GM12878 (cell line): ENCODE measurements around the gene FOSB. TPM values are rescaled to one million over a fixed set of nuclear protein-coding genes. Genes with fewer than 3 reads are reported as not detected.

Experiments used
- ATAC-seq: fragments of 200-7000 bp; cut with Tn5 transposase; 3 replicates; pipeline ENCODE4 v1.9.1; 2020; ENCODE audit warnings: mild to moderate bottlenecking, moderate library complexity
- BruUV-seq: library from RNA; stranded (reverse); fragments of 400-500 nt; replicated peaks from 2 replicates; lab custom pipeline; 2021; lab: Mats Ljungman, UMichigan
- CTCF ChIA-PET: fragments of 300-600 bp; sonication (Branson Sonifier 250); formaldehyde crosslinking; extraction: SDS; loops from one replicate; lab custom pipeline; 2021; ENCODE audit warnings: inconsistent platforms; lab: Yijun Ruan, JAX
- POLR2A ChIA-PET: fragments of 350-600 bp; formaldehyde crosslinking; extraction: SDS; loops from one replicate; lab custom pipeline; 2021; ENCODE audit warnings: inconsistent platforms; lab: Charles Lee
- RAD21 ChIA-PET: fragments of 300-600 bp; sonication (Branson Sonifier 250); formaldehyde crosslinking; loops from one replicate; lab custom pipeline; 2023; ENCODE audit warnings: antibody characterized with exemption; ENCODE audit not compliant: unreplicated experiment; lab: Charles Lee
- SMC1A ChIA-PET: fragments of 300-600 bp; sonication (Branson Sonifier 250); formaldehyde crosslinking; loops from one replicate; lab custom pipeline; 2023; ENCODE audit not compliant: unreplicated experiment, uncharacterized antibody; lab: Charles Lee
- DNase-seq: peaks from one replicate; pipeline ENCODE4 v3.0.0-alpha.2; 2011; ENCODE audit warnings: low read depth, low spot score
- FAIRE-seq: peaks from 3 replicates; lab custom pipeline; 2011; peaks lifted over from hg19 to GRCh38; lab: Jason Lieb, UNC
- H2AFZ ChIP-seq: 2 replicates; pipeline ENCODE4 v1.6.0; 2011; ENCODE audit warnings: low read depth, low read length, control low read depth; ENCODE audit not compliant: control insufficient read depth
- H3K27ac ChIP-seq: 2 replicates; pipeline ENCODE4 v1.5.1; 2011; ENCODE audit warnings: control low read depth; ENCODE audit not compliant: control insufficient read depth, insufficient read depth
- H3K27me3 ChIP-seq, 2 experiments: replicated peaks in 1 of 2; 2 replicates each; pipeline versions ENCODE4 v1.6.0 to v1.6.1; 2011; ENCODE audit warnings: low read length in 1 of 2; ENCODE audit not compliant: control insufficient read depth in 2 of 2, insufficient read depth in 2 of 2
- H3K36me3 ChIP-seq, 2 experiments: 2 replicates each; pipeline ENCODE4 v1.5.1; 2011; ENCODE audit warnings: low read length in 1 of 2; ENCODE audit not compliant: control insufficient read depth in 2 of 2, insufficient read depth in 2 of 2
- H3K4me1 ChIP-seq: 2 replicates; pipeline ENCODE4 v1.6.1; 2011; ENCODE audit warnings: mild to moderate bottlenecking, low read length, moderate library complexity, mixed read lengths; ENCODE audit not compliant: control insufficient read depth, insufficient read depth
- H3K4me2 ChIP-seq: 2 replicates; pipeline ENCODE4 v1.6.0; 2011; ENCODE audit warnings: control low read depth; ENCODE audit not compliant: control insufficient read depth, insufficient read depth
- H3K4me3 ChIP-seq: fragments of 200-600 bp; sonication (generic); 2 replicates; pipeline ENCODE4 v1.5.1; 2016
- H3K79me2 ChIP-seq: 2 replicates; pipeline ENCODE4 v1.6.0; 2011; ENCODE audit warnings: low read length; ENCODE audit not compliant: control insufficient read depth, insufficient read depth
- H3K9ac ChIP-seq: 2 replicates; pipeline ENCODE4 v1.8.0; 2011; ENCODE audit warnings: low read length, control low read depth, mixed read lengths; ENCODE audit not compliant: control insufficient read depth, insufficient read depth
- H3K9me3 ChIP-seq: replicated peaks from 3 replicates; pipeline ENCODE4 v1.5.1; 2011; ENCODE audit warnings: mild to moderate bottlenecking, low read length; ENCODE audit not compliant: control insufficient read depth, insufficient read depth
- H4K20me1 ChIP-seq: 2 replicates; pipeline ENCODE4 v1.6.0; 2011; ENCODE audit not compliant: control insufficient read depth, insufficient read depth
- CBFB ChIP-seq: IDR thresholded peaks from 2 replicates; pipeline ENCODE4 v1.6.1; 2016; ENCODE audit warnings: antibody characterized with exemption, low read depth
- EGR1 ChIP-seq, 2 experiments: IDR thresholded peaks; 1 replicate in 1 of 2; 2 replicates in 1 of 2; pipeline ENCODE4 v1.6.1; 2011 to 2012; ENCODE audit warnings: low read depth in 2 of 2, low read length in 2 of 2, borderline replicate concordance in 1 of 2, mild to moderate bottlenecking in 1 of 2, moderate library complexity in 1 of 2
- ESRRA ChIP-seq: IDR thresholded peaks from 2 replicates; pipeline ENCODE4 v1.6.1; 2012; ENCODE audit warnings: mild to moderate bottlenecking, low read length, improper control_type of control experiment
- GABPA ChIP-seq: IDR thresholded peaks from 2 replicates; pipeline ENCODE4 v1.6.1; 2014; ENCODE audit warnings: antibody characterized with exemption, low read depth, mild to moderate bottlenecking, inconsistent platforms
- LARP7 ChIP-seq: fragments of 450-650 bp; IDR thresholded peaks from 2 replicates; pipeline ENCODE4 v1.6.1; 2017; ENCODE audit warnings: mild to moderate bottlenecking
- MTA2 ChIP-seq: fragments of 450-650 bp; IDR thresholded peaks from 2 replicates; pipeline ENCODE4 v1.6.1; 2016; ENCODE audit warnings: low read depth, mild to moderate bottlenecking, moderate library complexity
- MTA3 ChIP-seq: IDR thresholded peaks from 2 replicates; pipeline ENCODE4 v1.6.1; 2012; ENCODE audit warnings: low read length, inconsistent platforms, borderline replicate concordance
- POLR2A ChIP-seq: IDR thresholded peaks from 2 replicates; pipeline ENCODE4 v1.6.1; 2011; ENCODE audit warnings: low read depth, mild to moderate bottlenecking, low read length
- POU2F2 ChIP-seq: IDR thresholded peaks from 3 replicates; pipeline ENCODE4 v1.6.1; 2011; ENCODE audit warnings: low read depth, mild to moderate bottlenecking, low read length, borderline replicate concordance
- SREBF1 ChIP-seq: IDR thresholded peaks from 2 replicates; pipeline ENCODE4 v1.6.1; 2012; ENCODE audit warnings: mild to moderate bottlenecking, low read length
- WGBS: methylation state at CpG from one replicate; pipeline ENCODE4 v1.1.6; 2016; ENCODE audit warnings: low lambda C conversion rate; ENCODE audit not compliant: insufficient replicate concordance, insufficient coverage; ENCODE audit errors: missing lambda C conversion rate; 5-methylcytosine and 5-hydroxymethylcytosine counted together
- in situ Hi-C: fragments of 300-500 bp; cut with MboI; formaldehyde crosslinking; loops from 9 replicates; pipeline ENCODE4 v1.14.3; 2018; ENCODE audit warnings: mixed read lengths
- intact Hi-C: fragments of 100-400 bp; cut with micrococcal nuclease; formaldehyde crosslinking; loops from one replicate; pipeline ENCODE4 v1.14.2; 2022; ENCODE audit not compliant: unreplicated experiment
- polyA plus RNA-seq, 11 experiments: library from polyadenylated mRNA; depleted of rRNA in 4 of 11; unstranded in 6 of 11; stranded (reverse) in 5 of 11; fragments of >200 nt; fragmentation: Nextera tagmentation in 4 of 11; fragmentation: Illumina TruSeq in 1 of 11; extraction: Ambion mirVana in 4 of 11; extraction: Trizol in 1 of 11; gene quantifications; 1 replicate in 1 of 11; 2 replicates in 10 of 11; pipeline versions ENCODE4 v1.2.1 to v1.2.3, GENCODE V29; 2011 to 2016; ENCODE audit warnings: inconsistent platforms in 2 of 11, missing spikeins in 2 of 11, low read depth in 1 of 11
- total RNA-seq, 4 experiments: library from RNA; depleted of rRNA in 3 of 4; stranded (reverse); fragments of >200 nt in 3 of 4; fragmentation: Illumina TruSeq in 1 of 4; extraction: Trizol in 1 of 4; gene quantifications; 2 replicates each; pipeline versions ENCODE4 v1.2.1 to v1.2.3, GENCODE V29; 2013 to 2021
- TF ChIP-seq, protein P1 (sequence below): IDR thresholded peaks from 2 replicates; pipeline ENCODE4 v1.6.1; 2012; ENCODE audit warnings: improper control_type of control experiment, low read depth, low read length; ENCODE audit not compliant: insufficient replicate concordance
- TF ChIP-seq, protein P2 (sequence below): fragments of 450-650 bp; conservative IDR thresholded peaks from 2 replicates; pipeline ENCODE4 v1.6.1; 2017; ENCODE audit warnings: mild to moderate bottlenecking, moderate library complexity

Gene FOSB
- total and polyA plus RNA-seq, 10 of the 15 experiments (the other 5 are each of a cell fraction or from before 2014, with no cell fraction given) = 0.06 to 0.56 (median 0.26) TPM

DNA sequence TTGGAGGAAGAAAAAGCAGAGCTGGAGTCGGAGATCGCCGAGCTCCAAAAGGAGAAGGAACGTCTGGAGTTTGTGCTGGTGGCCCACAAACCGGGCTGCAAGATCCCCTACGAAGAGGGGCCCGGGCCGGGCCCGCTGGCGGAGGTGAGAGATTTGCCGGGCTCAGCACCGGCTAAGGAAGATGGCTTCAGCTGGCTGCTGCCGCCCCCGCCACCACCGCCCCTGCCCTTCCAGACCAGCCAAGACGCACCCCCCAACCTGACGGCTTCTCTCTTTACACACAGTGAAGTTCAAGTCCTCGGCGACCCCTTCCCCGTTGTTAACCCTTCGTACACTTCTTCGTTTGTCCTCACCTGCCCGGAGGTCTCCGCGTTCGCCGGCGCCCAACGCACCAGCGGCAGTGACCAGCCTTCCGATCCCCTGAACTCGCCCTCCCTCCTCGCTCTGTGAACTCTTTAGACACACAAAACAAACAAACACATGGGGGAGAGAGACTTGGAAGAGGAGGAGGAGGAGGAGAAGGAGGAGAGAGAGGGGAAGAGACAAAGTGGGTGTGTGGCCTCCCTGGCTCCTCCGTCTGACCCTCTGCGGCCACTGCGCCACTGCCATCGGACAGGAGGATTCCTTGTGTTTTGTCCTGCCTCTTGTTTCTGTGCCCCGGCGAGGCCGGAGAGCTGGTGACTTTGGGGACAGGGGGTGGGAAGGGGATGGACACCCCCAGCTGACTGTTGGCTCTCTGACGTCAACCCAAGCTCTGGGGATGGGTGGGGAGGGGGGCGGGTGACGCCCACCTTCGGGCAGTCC, 5.0 kb downstream of the FOSB start:
- Histone ChIP-seq H3K9ac (no peak overlapping the region), H3K27ac (no peak overlapping the region), H2AFZ (no peak overlapping the region), H3K79me2 (no peaks in the 10 kb centered on the region), H3K4me2 (no peak overlapping the region), H4K20me1 (peaks cover 3% of the 10 kb centered on the region; the same call in 1 of the 2 replicates), H3K4me3 (no peak overlapping the region), H3K36me3 (no peaks in the 10 kb centered on the region), H3K9me3 (no peaks in the 10 kb centered on the region), H3K27me3 (peaks cover 0 to 2% of the 10 kb centered on the region in 2 experiments; a peak in 2 of 4 replicates), H3K4me1 (peaks cover 16% of the 10 kb centered on the region)
- DNase-seq (no peak), ATAC-seq (no peak), FAIRE-seq (no peak)
- TF ChIP-seq EGR1 (IDR thresholded peaks at IDR 0.05; ENCODE audit: borderline replicate concordance in 1 of 2, low read depth in 2 of 2, low read length in 2 of 2) (no peak), SREBF1 (no peak), POU2F2 (no peak), POLR2A (no peak), ESRRA (no peak), CBFB (no peak), MTA2 (no peak), GABPA (no peak), LARP7 (no peak), MTA3 (no peak)
- TF ChIP-seq, protein P1, sequence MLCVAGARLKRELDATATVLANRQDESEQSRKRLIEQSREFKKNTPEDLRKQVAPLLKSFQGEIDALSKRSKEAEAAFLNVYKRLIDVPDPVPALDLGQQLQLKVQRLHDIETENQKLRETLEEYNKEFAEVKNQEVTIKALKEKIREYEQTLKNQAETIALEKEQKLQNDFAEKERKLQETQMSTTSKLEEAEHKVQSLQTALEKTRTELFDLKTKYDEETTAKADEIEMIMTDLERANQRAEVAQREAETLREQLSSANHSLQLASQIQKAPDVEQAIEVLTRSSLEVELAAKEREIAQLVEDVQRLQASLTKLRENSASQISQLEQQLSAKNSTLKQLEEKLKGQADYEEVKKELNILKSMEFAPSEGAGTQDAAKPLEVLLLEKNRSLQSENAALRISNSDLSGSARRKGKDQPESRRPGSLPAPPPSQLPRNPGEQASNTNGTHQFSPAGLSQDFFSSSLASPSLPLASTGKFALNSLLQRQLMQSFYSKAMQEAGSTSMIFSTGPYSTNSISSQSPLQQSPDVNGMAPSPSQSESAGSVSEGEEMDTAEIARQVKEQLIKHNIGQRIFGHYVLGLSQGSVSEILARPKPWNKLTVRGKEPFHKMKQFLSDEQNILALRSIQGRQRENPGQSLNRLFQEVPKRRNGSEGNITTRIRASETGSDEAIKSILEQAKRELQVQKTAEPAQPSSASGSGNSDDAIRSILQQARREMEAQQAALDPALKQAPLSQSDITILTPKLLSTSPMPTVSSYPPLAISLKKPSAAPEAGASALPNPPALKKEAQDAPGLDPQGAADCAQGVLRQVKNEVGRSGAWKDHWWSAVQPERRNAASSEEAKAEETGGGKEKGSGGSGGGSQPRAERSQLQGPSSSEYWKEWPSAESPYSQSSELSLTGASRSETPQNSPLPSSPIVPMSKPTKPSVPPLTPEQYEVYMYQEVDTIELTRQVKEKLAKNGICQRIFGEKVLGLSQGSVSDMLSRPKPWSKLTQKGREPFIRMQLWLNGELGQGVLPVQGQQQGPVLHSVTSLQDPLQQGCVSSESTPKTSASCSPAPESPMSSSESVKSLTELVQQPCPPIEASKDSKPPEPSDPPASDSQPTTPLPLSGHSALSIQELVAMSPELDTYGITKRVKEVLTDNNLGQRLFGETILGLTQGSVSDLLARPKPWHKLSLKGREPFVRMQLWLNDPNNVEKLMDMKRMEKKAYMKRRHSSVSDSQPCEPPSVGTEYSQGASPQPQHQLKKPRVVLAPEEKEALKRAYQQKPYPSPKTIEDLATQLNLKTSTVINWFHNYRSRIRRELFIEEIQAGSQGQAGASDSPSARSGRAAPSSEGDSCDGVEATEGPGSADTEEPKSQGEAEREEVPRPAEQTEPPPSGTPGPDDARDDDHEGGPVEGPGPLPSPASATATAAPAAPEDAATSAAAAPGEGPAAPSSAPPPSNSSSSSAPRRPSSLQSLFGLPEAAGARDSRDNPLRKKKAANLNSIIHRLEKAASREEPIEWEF = no peak
- TF ChIP-seq, protein P2, sequence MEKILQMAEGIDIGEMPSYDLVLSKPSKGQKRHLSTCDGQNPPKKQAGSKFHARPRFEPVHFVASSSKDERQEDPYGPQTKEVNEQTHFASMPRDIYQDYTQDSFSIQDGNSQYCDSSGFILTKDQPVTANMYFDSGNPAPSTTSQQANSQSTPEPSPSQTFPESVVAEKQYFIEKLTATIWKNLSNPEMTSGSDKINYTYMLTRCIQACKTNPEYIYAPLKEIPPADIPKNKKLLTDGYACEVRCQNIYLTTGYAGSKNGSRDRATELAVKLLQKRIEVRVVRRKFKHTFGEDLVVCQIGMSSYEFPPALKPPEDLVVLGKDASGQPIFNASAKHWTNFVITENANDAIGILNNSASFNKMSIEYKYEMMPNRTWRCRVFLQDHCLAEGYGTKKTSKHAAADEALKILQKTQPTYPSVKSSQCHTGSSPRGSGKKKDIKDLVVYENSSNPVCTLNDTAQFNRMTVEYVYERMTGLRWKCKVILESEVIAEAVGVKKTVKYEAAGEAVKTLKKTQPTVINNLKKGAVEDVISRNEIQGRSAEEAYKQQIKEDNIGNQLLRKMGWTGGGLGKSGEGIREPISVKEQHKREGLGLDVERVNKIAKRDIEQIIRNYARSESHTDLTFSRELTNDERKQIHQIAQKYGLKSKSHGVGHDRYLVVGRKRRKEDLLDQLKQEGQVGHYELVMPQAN = no peak
- CTCF ChIA-PET = interaction anchor here (1.6 kb wide), 1 partner anchor 33 kb away, joined by 7 read pairs; no protein-coding TSS in a partner anchor
- intact Hi-C loops = loop anchor here (10.0 kb wide), 1 partner anchor 398 kb away; the partner anchor contains the start of genes GEMIN7 and ZNF296
- in situ Hi-C loops = loop anchor here (25.0 kb wide), 1 partner anchor 1710 kb away; the partner anchor contains the start of gene SMG9
- POLR2A ChIA-PET = interaction anchor here (0.7 kb wide), 1 partner anchor 720 kb away, joined by 4 read pairs; no protein-coding TSS in a partner anchor
- RAD21 ChIA-PET = no interaction called here
- 33% methylated on average over 43 of the region's 44 CpGs for WGBS
- BruUV-seq = no TSS peak
- SMC1A ChIA-PET = no interaction called here
